ENCODE data around the gene ZNF608.

The ZNF608 gene

GRCh38 chr5:124707520-124707919 is 38.9 kb downstream of the ZNF608 start:
- intact Hi-C loops (cut with DNase I; ENCODE audit: low total_unique reads), result no loop called here
- DNase-seq, result no peak
- no peaks in the 10 kb centered on the region for H3K27me3 ChIP-seq
- H3K36me3 ChIP-seq, result no peaks in the 10 kb centered on the region
- no peaks in the 10 kb centered on the region for H3K9me3 ChIP-seq
- TF ChIP-seq CTCF (IDR thresholded peaks at IDR 0.05), result no peak
- H3K4me3 ChIP-seq, result no peak overlapping the region
- H3K27ac ChIP-seq, result no peak overlapping the region
- H3K4me1 ChIP-seq, result peaks cover 0 to 11% (median 2%) of the 10 kb centered on the region in 4 donors

GRCh38 chr5:124706729-124707361 is 39.6 kb downstream of the ZNF608 start:
- no peak for DNase-seq
- intact Hi-C loops (cut with DNase I; ENCODE audit: low total_unique reads), result no loop called here
- no peak overlapping the region for H3K27ac ChIP-seq
- peaks cover 0 to 11% (median 2%) of the 10 kb centered on the region in 4 donors for H3K4me1 ChIP-seq
- TF ChIP-seq CTCF (IDR thresholded peaks at IDR 0.05), result no peak
- no peaks in the 10 kb centered on the region for H3K36me3 ChIP-seq
- no peak overlapping the region for H3K4me3 ChIP-seq
- no peaks in the 10 kb centered on the region for H3K27me3 ChIP-seq
- H3K9me3 ChIP-seq, result no peaks in the 10 kb centered on the region

GRCh38 chr5:124706051-124706450 is 40.4 kb downstream of the ZNF608 start:
- Histone ChIP-seq H3K4me1 (peaks cover 0 to 11% (median 2%) of the 10 kb centered on the region in 4 donors), H3K9me3 (no peaks in the 10 kb centered on the region), H3K27me3 (no peaks in the 10 kb centered on the region), H3K27ac (no peak overlapping the region), H3K4me3 (no peak overlapping the region), H3K36me3 (no peaks in the 10 kb centered on the region)
- intact Hi-C loops (cut with DNase I; ENCODE audit: low total_unique reads), result no loop called here
- no peak for TF ChIP-seq CTCF (IDR thresholded peaks at IDR 0.05)
- DNase-seq, result no peak

DNA sequence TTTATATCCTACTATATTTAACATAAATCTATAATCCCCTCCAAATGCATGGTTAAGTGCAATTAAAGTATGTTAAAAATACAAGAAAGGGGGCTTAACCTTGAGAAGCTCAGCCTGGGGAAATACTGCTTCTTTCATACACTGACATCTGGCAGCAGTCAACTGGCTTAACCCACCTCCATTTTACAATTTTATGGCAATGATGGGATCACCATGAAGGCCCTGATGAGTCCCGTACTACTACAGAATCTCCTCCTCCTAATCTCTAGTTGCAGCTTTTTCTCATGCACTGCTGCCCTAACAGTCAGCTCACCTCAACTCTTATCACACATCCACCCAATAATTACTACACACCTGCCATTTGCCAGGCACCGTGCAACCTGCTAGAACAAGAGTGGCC is 40.9 kb downstream of the ZNF608 start:
- Histone ChIP-seq H3K9me3 (no peaks in the 10 kb centered on the region), H3K4me3 (no peak overlapping the region), H3K27me3 (no peaks in the 10 kb centered on the region), H3K27ac (no peak overlapping the region), H3K4me1 (peaks cover 0 to 11% (median 2%) of the 10 kb centered on the region in 4 donors), H3K36me3 (no peaks in the 10 kb centered on the region)
- no peak for DNase-seq
- TF ChIP-seq CTCF (IDR thresholded peaks at IDR 0.05), result no peak
- intact Hi-C loops (cut with DNase I; ENCODE audit: low total_unique reads), result no loop called here

DNA sequence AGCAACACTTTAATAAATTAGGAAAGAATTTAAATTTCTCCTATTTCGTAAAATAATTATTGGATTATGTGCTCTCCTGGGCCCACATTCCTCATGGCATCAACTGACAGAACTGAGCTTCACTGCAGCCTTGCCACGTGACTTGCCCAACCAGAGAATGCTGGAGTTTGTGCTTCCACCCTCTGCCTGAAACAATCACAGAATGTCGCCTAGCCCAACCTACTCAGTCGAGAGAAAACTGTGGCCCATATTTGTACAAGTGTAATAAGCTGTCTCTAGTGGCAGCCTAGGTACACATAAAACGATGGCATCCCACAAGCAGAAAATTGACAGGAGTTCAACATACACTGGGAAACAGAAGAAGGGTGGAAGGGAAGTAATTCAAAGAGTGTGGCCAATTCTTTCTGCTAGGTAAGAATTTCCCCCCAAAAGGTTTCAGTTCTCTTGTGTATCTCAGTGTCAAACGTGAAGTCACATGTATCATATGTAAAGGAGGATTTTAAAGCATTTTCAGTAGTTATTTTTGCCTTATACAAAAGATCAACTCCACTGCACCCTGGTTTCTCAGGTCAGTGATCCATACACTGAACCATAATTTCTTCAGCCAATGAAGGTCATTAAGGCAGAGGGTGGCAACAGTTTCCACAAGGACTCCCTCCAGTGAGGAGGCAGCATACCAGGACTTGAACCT is 41.7 kb downstream of the ZNF608 start:
- TF ChIP-seq CTCF (IDR thresholded peaks at IDR 0.05), result no peak
- peaks cover 0 to 11% (median 2%) of the 10 kb centered on the region in 4 donors for H3K4me1 ChIP-seq
- H3K27me3 ChIP-seq, result no peaks in the 10 kb centered on the region
- no peak overlapping the region for H3K27ac ChIP-seq
- DNase-seq, result no peak
- no peak overlapping the region for H3K4me3 ChIP-seq
- intact Hi-C loops (cut with DNase I; ENCODE audit: low total_unique reads), result no loop called here
- H3K9me3 ChIP-seq, result no peaks in the 10 kb centered on the region
- no peaks in the 10 kb centered on the region for H3K36me3 ChIP-seq
